ENCODE measurements around the gene HEXD.

HEXD gene

DNA sequence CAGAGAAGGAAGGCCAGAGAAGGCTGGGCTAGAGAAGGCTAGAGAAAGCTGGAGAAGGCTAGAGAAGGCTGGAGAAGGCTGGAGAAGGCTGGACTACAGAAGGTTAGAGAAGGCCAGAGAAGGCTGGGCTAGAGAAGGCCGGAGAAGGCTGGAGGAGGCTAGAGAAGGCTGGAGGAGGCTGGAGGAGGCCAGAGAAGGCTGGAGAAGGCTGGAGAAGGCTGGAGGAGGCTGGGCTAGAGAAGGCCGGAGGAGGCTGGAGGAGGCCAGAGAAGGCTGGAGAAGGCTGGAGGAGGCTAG lies 6.7 kb downstream of the HEXD start:
- Histone ChIP-seq H3K36me3 (ENCODE audit: control insufficient read depth in 1 of 2, insufficient read depth in 2 of 2, low read length in 2 of 2) (peaks cover 6 to 14% of the 10 kb centered on the region in 2 donors), H3K27me3 (ENCODE audit: low read depth, low read length) (no peaks in the 10 kb centered on the region), H3K9me3 (ENCODE audit: control insufficient read depth in 1 of 2, low read length in 2 of 2) (peaks cover 0 to 5% of the 10 kb centered on the region in 2 donors), H3K4me1 (ENCODE audit: control insufficient read depth in 1 of 2, insufficient read depth in 2 of 2, low read length in 2 of 2) (peaks cover 0 to under 1% of the 10 kb centered on the region in 2 donors), H3K4me3 (ENCODE audit: low read depth in 1 of 2, low read length in 2 of 2) (no peak overlapping the region), H3K27ac (ENCODE audit: low read length) (no peak overlapping the region)

DNA sequence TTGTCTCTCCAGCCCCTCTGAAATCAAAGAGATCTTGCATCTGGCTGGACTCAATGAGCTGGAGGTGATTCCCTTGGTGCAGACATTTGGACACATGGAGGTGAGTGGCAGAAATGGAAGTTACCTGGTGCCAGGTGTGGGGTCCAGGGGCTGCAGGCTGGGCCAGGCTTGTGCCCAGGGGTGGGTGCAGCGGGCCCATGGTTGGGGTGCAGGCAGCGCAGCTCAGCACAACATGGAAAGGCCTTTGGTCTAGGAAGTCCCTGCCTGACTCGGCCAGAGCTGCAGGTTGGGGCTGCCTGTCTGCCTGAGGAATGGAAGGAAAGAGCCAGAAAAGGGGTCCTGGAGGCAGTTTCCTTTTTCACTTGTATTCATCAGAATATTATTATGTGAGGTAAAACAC lies 10.4 kb downstream of the HEXD start:
- Histone ChIP-seq H3K9me3 (ENCODE audit: control insufficient read depth in 1 of 2, low read length in 2 of 2) (no peaks in the 10 kb centered on the region), H3K27ac (ENCODE audit: low read length) (no peak overlapping the region), H3K36me3 (ENCODE audit: control insufficient read depth in 1 of 2, insufficient read depth in 2 of 2, low read length in 2 of 2) (peaks cover 0 to 6% of the 10 kb centered on the region in 2 donors), H3K27me3 (ENCODE audit: low read depth, low read length) (no peaks in the 10 kb centered on the region), H3K4me1 (ENCODE audit: control insufficient read depth in 1 of 2, insufficient read depth in 2 of 2, low read length in 2 of 2) (no peaks in the 10 kb centered on the region), H3K4me3 (ENCODE audit: low read depth in 1 of 2, low read length in 2 of 2) (no peak overlapping the region)

DNA sequence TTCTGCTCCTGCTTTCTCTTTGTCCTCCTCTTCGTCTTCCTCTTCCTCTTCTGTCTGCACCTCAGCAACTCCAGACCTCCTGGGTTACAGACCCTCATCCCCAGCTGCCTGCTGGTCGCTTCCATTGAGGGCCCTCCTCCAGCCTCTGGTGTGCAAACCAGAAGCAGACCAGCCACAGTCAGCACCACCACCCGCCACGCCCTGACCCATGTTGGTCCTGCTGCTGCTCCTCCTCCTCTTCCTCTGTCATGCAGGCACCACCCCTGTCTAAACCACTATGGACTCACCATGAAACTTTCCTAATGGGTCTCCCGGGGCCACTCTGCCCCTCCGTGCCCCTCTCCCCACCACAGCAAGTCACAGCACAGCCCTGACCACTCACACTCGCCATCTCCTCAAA lies 11.7 kb downstream of the HEXD start:
- no peak overlapping the region for H3K4me3 ChIP-seq (ENCODE audit: low read depth in 1 of 2, low read length in 2 of 2)
- H3K27me3 ChIP-seq (ENCODE audit: low read depth, low read length): no peaks in the 10 kb centered on the region
- H3K27ac ChIP-seq (ENCODE audit: low read length): no peak overlapping the region
- H3K4me1 ChIP-seq (ENCODE audit: control insufficient read depth in 1 of 2, insufficient read depth in 2 of 2, low read length in 2 of 2): no peaks in the 10 kb centered on the region
- H3K9me3 ChIP-seq (ENCODE audit: control insufficient read depth in 1 of 2, low read length in 2 of 2): no peaks in the 10 kb centered on the region
- H3K36me3 ChIP-seq (ENCODE audit: control insufficient read depth in 1 of 2, insufficient read depth in 2 of 2, low read length in 2 of 2): peaks cover 0 to 6% of the 10 kb centered on the region in 2 donors

DNA sequence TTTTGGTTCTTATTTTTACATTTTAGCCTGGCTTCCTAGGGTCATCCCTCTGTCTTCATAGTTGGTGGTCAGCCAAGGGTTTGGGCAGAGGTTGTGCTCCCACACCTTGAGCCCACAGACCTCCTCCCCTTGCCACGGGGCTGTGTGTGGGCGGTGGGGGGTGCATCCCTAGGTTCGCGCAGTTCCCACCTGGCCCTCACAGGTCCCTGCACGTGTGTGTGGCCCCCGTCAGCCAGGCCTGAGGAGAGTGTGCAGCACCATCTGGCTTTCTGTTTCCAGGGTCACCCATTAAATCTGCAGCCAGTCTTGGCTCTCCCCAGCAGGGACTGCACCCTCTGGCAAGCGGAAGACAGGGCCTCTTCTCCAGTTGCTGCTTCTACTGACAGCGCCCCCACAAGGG lies 13.9 kb downstream of the HEXD start:
- no peaks in the 10 kb centered on the region for H3K27me3 ChIP-seq (ENCODE audit: low read depth, low read length)
- H3K27ac ChIP-seq (ENCODE audit: low read length): no peak overlapping the region
- no peaks in the 10 kb centered on the region for H3K9me3 ChIP-seq (ENCODE audit: control insufficient read depth in 1 of 2, low read length in 2 of 2)
- peaks cover 6 to 11% of the 10 kb centered on the region in 2 donors for H3K36me3 ChIP-seq (ENCODE audit: control insufficient read depth in 1 of 2, insufficient read depth in 2 of 2, low read length in 2 of 2)
- no peak overlapping the region for H3K4me3 ChIP-seq (ENCODE audit: low read depth in 1 of 2, low read length in 2 of 2)
- no peaks in the 10 kb centered on the region for H3K4me1 ChIP-seq (ENCODE audit: control insufficient read depth in 1 of 2, insufficient read depth in 2 of 2, low read length in 2 of 2)

GRCh38 chr17:82433560-82434215 lies 15.5 kb downstream of the HEXD start:
- no peak overlapping the region for H3K27ac ChIP-seq (ENCODE audit: low read length)
- H3K27me3 ChIP-seq (ENCODE audit: low read depth, low read length): no peaks in the 10 kb centered on the region
- H3K4me1 ChIP-seq (ENCODE audit: control insufficient read depth in 1 of 2, insufficient read depth in 2 of 2, low read length in 2 of 2): no peaks in the 10 kb centered on the region
- H3K9me3 ChIP-seq (ENCODE audit: control insufficient read depth in 1 of 2, low read length in 2 of 2): no peaks in the 10 kb centered on the region
- peaks cover 6 to 14% of the 10 kb centered on the region in 2 donors for H3K36me3 ChIP-seq (ENCODE audit: control insufficient read depth in 1 of 2, insufficient read depth in 2 of 2, low read length in 2 of 2)
- H3K4me3 ChIP-seq (ENCODE audit: low read depth in 1 of 2, low read length in 2 of 2): no peak overlapping the region

GRCh38 chr17:82434216-82434565 lies 16.0 kb downstream of the HEXD start:
- H3K27me3 ChIP-seq (ENCODE audit: low read depth, low read length): no peaks in the 10 kb centered on the region
- H3K27ac ChIP-seq (ENCODE audit: low read length): no peak overlapping the region
- no peak overlapping the region for H3K4me3 ChIP-seq (ENCODE audit: low read depth in 1 of 2, low read length in 2 of 2)
- no peaks in the 10 kb centered on the region for H3K9me3 ChIP-seq (ENCODE audit: control insufficient read depth in 1 of 2, low read length in 2 of 2)
- no peaks in the 10 kb centered on the region for H3K4me1 ChIP-seq (ENCODE audit: control insufficient read depth in 1 of 2, insufficient read depth in 2 of 2, low read length in 2 of 2)
- H3K36me3 ChIP-seq (ENCODE audit: control insufficient read depth in 1 of 2, insufficient read depth in 2 of 2, low read length in 2 of 2): peaks cover 6 to 14% of the 10 kb centered on the region in 2 donors

DNA sequence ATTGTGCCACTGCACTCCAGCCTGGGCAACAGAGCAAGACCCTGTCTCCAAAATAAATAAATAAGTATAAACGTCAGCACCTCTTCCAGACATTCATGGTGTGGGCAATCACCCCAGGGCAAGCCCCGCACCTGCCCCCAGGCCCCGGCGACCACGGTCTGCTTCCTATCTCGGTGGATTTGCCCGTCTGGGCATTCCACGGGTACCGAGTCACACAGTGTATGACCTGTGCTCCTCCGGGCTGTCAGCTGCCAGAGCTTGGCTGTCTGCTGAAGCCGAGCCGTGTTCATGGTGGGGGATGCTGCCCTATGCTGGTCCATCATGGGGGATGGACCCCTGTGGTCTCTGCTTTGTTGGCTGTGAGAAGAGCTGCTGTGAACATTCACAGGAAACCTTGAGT lies 17.0 kb downstream of the HEXD start:
- peaks cover 0 to 19% of the 10 kb centered on the region in 2 donors for H3K36me3 ChIP-seq (ENCODE audit: control insufficient read depth in 1 of 2, insufficient read depth in 2 of 2, low read length in 2 of 2)
- no peak overlapping the region for H3K4me3 ChIP-seq (ENCODE audit: low read depth in 1 of 2, low read length in 2 of 2)
- no peaks in the 10 kb centered on the region for H3K27me3 ChIP-seq (ENCODE audit: low read depth, low read length)
- no peaks in the 10 kb centered on the region for H3K4me1 ChIP-seq (ENCODE audit: control insufficient read depth in 1 of 2, insufficient read depth in 2 of 2, low read length in 2 of 2)
- H3K27ac ChIP-seq (ENCODE audit: low read length): no peak overlapping the region
- no peaks in the 10 kb centered on the region for H3K9me3 ChIP-seq (ENCODE audit: control insufficient read depth in 1 of 2, low read length in 2 of 2)

GRCh38 chr17:82435601-82436583 lies 17.7 kb downstream of the HEXD start:
- no peak overlapping the region for H3K27ac ChIP-seq (ENCODE audit: low read length)
- no peaks in the 10 kb centered on the region for H3K9me3 ChIP-seq (ENCODE audit: control insufficient read depth in 1 of 2, low read length in 2 of 2)
- no peaks in the 10 kb centered on the region for H3K27me3 ChIP-seq (ENCODE audit: low read depth, low read length)
- H3K4me3 ChIP-seq (ENCODE audit: low read depth in 1 of 2, low read length in 2 of 2): no peak overlapping the region
- no peaks in the 10 kb centered on the region for H3K4me1 ChIP-seq (ENCODE audit: control insufficient read depth in 1 of 2, insufficient read depth in 2 of 2, low read length in 2 of 2)
- H3K36me3 ChIP-seq (ENCODE audit: control insufficient read depth in 1 of 2, insufficient read depth in 2 of 2, low read length in 2 of 2): peaks cover 0 to 19% of the 10 kb centered on the region in 2 donors

DNA sequence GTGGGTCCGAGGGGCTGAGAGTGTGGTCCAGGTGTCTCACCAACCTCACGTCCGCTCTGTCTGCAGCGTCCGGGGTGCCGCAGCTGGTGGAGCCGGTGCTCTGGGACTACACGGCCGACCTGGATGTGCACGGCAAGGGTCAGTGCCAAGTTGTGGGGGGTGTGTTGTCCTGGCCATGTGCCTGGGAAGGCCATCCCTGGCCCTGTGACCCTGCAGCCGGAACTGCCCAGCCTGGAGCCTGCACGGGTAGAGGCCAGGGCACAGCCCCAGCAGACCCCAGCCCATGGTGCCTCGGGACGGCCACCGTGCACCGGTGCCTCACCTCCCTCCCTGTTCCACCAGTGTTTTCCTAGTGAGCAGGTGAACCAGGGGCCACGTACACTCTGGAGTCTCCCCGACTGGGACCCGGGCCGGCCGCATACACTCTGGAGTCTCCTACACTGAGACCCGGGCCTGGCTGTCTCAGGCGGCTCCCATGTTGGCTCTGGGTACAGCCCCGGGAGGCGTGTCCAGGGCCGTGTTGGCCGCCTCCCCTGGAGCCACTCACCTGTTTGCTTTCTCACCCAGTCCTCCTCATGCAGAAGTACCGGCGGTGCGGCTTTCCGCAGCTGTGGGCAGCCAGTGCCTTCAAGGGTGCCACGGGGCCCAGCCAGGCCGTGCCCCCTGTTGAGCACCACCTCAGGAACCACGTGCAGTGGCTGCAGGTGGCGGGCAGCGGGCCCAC lies 18.6 kb downstream of the HEXD start:
- H3K27me3 ChIP-seq (ENCODE audit: low read depth, low read length): no peaks in the 10 kb centered on the region
- H3K4me3 ChIP-seq (ENCODE audit: low read depth in 1 of 2, low read length in 2 of 2): no peak overlapping the region
- no peaks in the 10 kb centered on the region for H3K4me1 ChIP-seq (ENCODE audit: control insufficient read depth in 1 of 2, insufficient read depth in 2 of 2, low read length in 2 of 2)
- peaks cover 0 to 19% of the 10 kb centered on the region in 2 donors for H3K36me3 ChIP-seq (ENCODE audit: control insufficient read depth in 1 of 2, insufficient read depth in 2 of 2, low read length in 2 of 2)
- no peaks in the 10 kb centered on the region for H3K9me3 ChIP-seq (ENCODE audit: control insufficient read depth in 1 of 2, low read length in 2 of 2)
- no peak overlapping the region for H3K27ac ChIP-seq (ENCODE audit: low read length)

- H3K27ac ChIP-seq (ENCODE audit: low read length): no peak overlapping the region
- no peaks in the 10 kb centered on the region for H3K4me1 ChIP-seq (ENCODE audit: control insufficient read depth in 1 of 2, insufficient read depth in 2 of 2, low read length in 2 of 2)
- no peaks in the 10 kb centered on the region for H3K9me3 ChIP-seq (ENCODE audit: control insufficient read depth in 1 of 2, low read length in 2 of 2)
- H3K36me3 ChIP-seq (ENCODE audit: control insufficient read depth in 1 of 2, insufficient read depth in 2 of 2, low read length in 2 of 2): peaks cover 0 to 21% of the 10 kb centered on the region in 2 donors
- no peaks in the 10 kb centered on the region for H3K27me3 ChIP-seq (ENCODE audit: low read depth, low read length)
- no peak overlapping the region for H3K4me3 ChIP-seq (ENCODE audit: low read depth in 1 of 2, low read length in 2 of 2)
Observed at GRCh38 chr17:82437325-82437668, 19.1 kb downstream of the HEXD start.

- no peaks in the 10 kb centered on the region for H3K9me3 ChIP-seq (ENCODE audit: control insufficient read depth in 1 of 2, low read length in 2 of 2)
- no peak overlapping the region for H3K4me3 ChIP-seq (ENCODE audit: low read depth in 1 of 2, low read length in 2 of 2)
- no peaks in the 10 kb centered on the region for H3K4me1 ChIP-seq (ENCODE audit: control insufficient read depth in 1 of 2, insufficient read depth in 2 of 2, low read length in 2 of 2)
- H3K27me3 ChIP-seq (ENCODE audit: low read depth, low read length): no peaks in the 10 kb centered on the region
- no peak overlapping the region for H3K27ac ChIP-seq (ENCODE audit: low read length)
- peaks cover 0 to 34% of the 10 kb centered on the region in 2 donors for H3K36me3 ChIP-seq (ENCODE audit: control insufficient read depth in 1 of 2, insufficient read depth in 2 of 2, low read length in 2 of 2)
Observed at GRCh38 chr17:82438401-82439193, 20.4 kb downstream of the HEXD start.

Data from muscle layer of duodenum (tissue), 2 donors.